ENCODE data around the gene GGCX. TPM values are rescaled to one million over a fixed set of nuclear protein-coding genes. Genes with fewer than 3 reads are reported as not detected.

The GGCX gene
- total RNA-seq, 2 experiments from 2014 or later = 26.0 to 26.7 TPM

GRCh38 chr2:85503851-85504777 is 57.2 kb downstream of the GGCX start:
- DNase-seq = no peak
- no peaks in the 10 kb centered on the region for H3K4me1 Mint-ChIP-seq
- H3K27me3 Mint-ChIP-seq = peaks cover 6% of the 10 kb centered on the region
- no peak overlapping the region for H3K27ac Mint-ChIP-seq
- ATAC-seq = no peak
- H3K4me3 Mint-ChIP-seq = no peak overlapping the region
- H3K36me3 Mint-ChIP-seq = no peaks in the 10 kb centered on the region
- CTCF ChIA-PET = no interaction called here
- no peaks in the 10 kb centered on the region for H3K9me3 Mint-ChIP-seq (ENCODE audit: low read depth)

GRCh38 chr2:85503168-85503850 is 58.0 kb downstream of the GGCX start:
- ATAC-seq (no peak), DNase-seq (no peak)
- no peaks in the 10 kb centered on the region for H3K4me1 Mint-ChIP-seq
- CTCF ChIA-PET = interaction anchor here (1.0 kb wide), 1 partner anchor 54 kb away, joined by 3 read pairs; no protein-coding TSS in a partner anchor
- H3K27ac Mint-ChIP-seq = no peak overlapping the region
- no peaks in the 10 kb centered on the region for H3K9me3 Mint-ChIP-seq (ENCODE audit: low read depth)
- no peaks in the 10 kb centered on the region for H3K36me3 Mint-ChIP-seq
- H3K4me3 Mint-ChIP-seq = no peak overlapping the region
- peaks cover 6% of the 10 kb centered on the region for H3K27me3 Mint-ChIP-seq

- DNase-seq (no peak), ATAC-seq (no peak)
- Mint-ChIP-seq H3K27me3 (peaks cover 6% of the 10 kb centered on the region), H3K27ac (no peak overlapping the region), H3K36me3 (no peaks in the 10 kb centered on the region), H3K4me3 (no peak overlapping the region), H3K4me1 (no peaks in the 10 kb centered on the region), H3K9me3 (ENCODE audit: low read depth) (no peaks in the 10 kb centered on the region)
- CTCF ChIA-PET = interaction anchor here (1.0 kb wide), 1 partner anchor 53 kb away, joined by 3 read pairs; no protein-coding TSS in a partner anchor
These were observed 58.6 kb downstream of the GGCX start for GRCh38 chr2:85502720-85503119.

GRCh38 chr2:85501248-85501647 is 60.0 kb downstream of the GGCX start:
- Mint-ChIP-seq H3K4me1 (no peaks in the 10 kb centered on the region), H3K36me3 (no peaks in the 10 kb centered on the region), H3K27ac (no peak overlapping the region), H3K4me3 (no peak overlapping the region), H3K27me3 (peaks cover 3% of the 10 kb centered on the region), H3K9me3 (ENCODE audit: low read depth) (no peaks in the 10 kb centered on the region)
- ATAC-seq (no peak), DNase-seq (no peak)
- CTCF ChIA-PET = no interaction called here

GRCh38 chr2:85497944-85498630 is 63.2 kb downstream of the GGCX start:
- ATAC-seq (no peak), DNase-seq (no peak)
- CTCF ChIA-PET = no interaction called here
- H3K36me3 Mint-ChIP-seq = no peaks in the 10 kb centered on the region
- H3K4me1 Mint-ChIP-seq = no peaks in the 10 kb centered on the region
- H3K27me3 Mint-ChIP-seq = peaks cover 3% of the 10 kb centered on the region
- no peaks in the 10 kb centered on the region for H3K9me3 Mint-ChIP-seq (ENCODE audit: low read depth)
- H3K4me3 Mint-ChIP-seq = no peak overlapping the region
- H3K27ac Mint-ChIP-seq = no peak overlapping the region

- no peaks in the 10 kb centered on the region for H3K36me3 Mint-ChIP-seq
- ATAC-seq = no peak
- no peak overlapping the region for H3K27ac Mint-ChIP-seq
- no peaks in the 10 kb centered on the region for H3K9me3 Mint-ChIP-seq (ENCODE audit: low read depth)
- H3K4me3 Mint-ChIP-seq = no peak overlapping the region
- H3K27me3 Mint-ChIP-seq = peaks cover 3% of the 10 kb centered on the region
- no peaks in the 10 kb centered on the region for H3K4me1 Mint-ChIP-seq
- DNase-seq = no peak
- CTCF ChIA-PET = no interaction called here
These were observed 64.9 kb downstream of the GGCX start for GRCh38 chr2:85496436-85496835.

Other genes starting within 250 kb of the GGCX start
- 100 to 1,000 TPM; 109 to 116 TPM for gene TGOLN2, start 233.5 kb downstream of the GGCX start, total RNA-seq
- 10 to 100 TPM; 28.2 to 35.5 TPM for gene RETSAT, start 207.0 kb downstream of the GGCX start, total RNA-seq
- 10 to 100 TPM; 21.7 to 27.7 TPM for gene ELMOD3, start 206.7 kb downstream of the GGCX start, total RNA-seq
- 100 to 1,000 TPM; 204 to 211 TPM for gene CAPG, start 151.1 kb downstream of the GGCX start, total RNA-seq
- gene SH2D6, start 142.8 kb downstream of the GGCX start, total RNA-seq = under 1 TPM; 0.52 to 0.82 TPM
- gene MAT2A, start 22.3 kb downstream of the GGCX start, total RNA-seq = 100 to 1,000 TPM; 271 to 336 TPM
- 100 to 1,000 TPM in 1 of 2 experiments, 10 to 100 TPM in 1; 99.6 to 124 TPM for gene VAMP8, start 16.1 kb upstream of the GGCX start, total RNA-seq
- 10 to 100 TPM; 84.4 to 88.4 TPM for gene VAMP5, start 22.9 kb upstream of the GGCX start, total RNA-seq
- gene RNF181, start 34.3 kb upstream of the GGCX start, total RNA-seq = 100 to 1,000 TPM; 100 to 110 TPM
- gene TMEM150A, start 41.2 kb upstream of the GGCX start, total RNA-seq = 1 to 10 TPM in 1 of 2 experiments, under 1 TPM in 1; 0.91 to 1.7 TPM
- gene C2orf68, start 50.6 kb upstream of the GGCX start, total RNA-seq = 10 to 100 TPM; 47.3 to 47.9 TPM
- gene USP39, start 54.7 kb upstream of the GGCX start, total RNA-seq = 100 to 1,000 TPM in 1 of 2 experiments, 10 to 100 TPM in 1; 84.2 to 101 TPM
- gene SFTPB, start 106.7 kb upstream of the GGCX start, total RNA-seq = not detected
- gene GNLY, start 132.9 kb upstream of the GGCX start, total RNA-seq = 1,000 to 10,000 TPM in 1 of 2 experiments, 100 to 1,000 TPM in 1; 364 to 1,915 TPM
- gene ATOH8, start 192.5 kb upstream of the GGCX start, total RNA-seq = under 1 TPM; 0.12 to 0.40 TPM